Endothelial cell of umbilical vein (primary cell): Measurements from ENCODE around the gene RIBC1. TPM values are rescaled to one million over a fixed set of nuclear protein-coding genes. Genes with fewer than 3 reads are reported as not detected.

Source experiments
- BruUV-seq: library from RNA; stranded (reverse); fragments of 400-500 nt; replicated peaks from 2 replicates; lab custom pipeline; 2021; lab: Mats Ljungman, UMichigan
- CTCF ChIA-PET: fragments of 300-600, 350-600 bp; sonication (Branson Sonifier 250); formaldehyde crosslinking; loops from one replicate; lab custom pipeline; 2021; ENCODE audit warnings: antibody characterized with exemption, inconsistent platforms; lab: Charles Lee
- POLR2A ChIA-PET: fragments of 300-600, 350-600 bp; sonication (Branson Sonifier 250); formaldehyde crosslinking; loops from one replicate; lab custom pipeline; 2021; ENCODE audit warnings: antibody characterized with exemption, inconsistent platforms; lab: Charles Lee
- DNase-seq: peaks from one replicate; pipeline ENCODE4 v3.0.0-alpha.2; 2011; ENCODE audit warnings: low read depth, low spot score
- FAIRE-seq: peaks from 2 replicates; lab custom pipeline; 2011; peaks lifted over from hg19 to GRCh38; lab: Jason Lieb, UNC
- H2AFZ ChIP-seq: 2 replicates; pipeline ENCODE4 v1.6.0; 2012; ENCODE audit warnings: low read depth, low read length, control low read depth, inconsistent platforms
- H3K27ac ChIP-seq: 2 replicates; pipeline ENCODE4 v1.5.1; 2011; ENCODE audit warnings: low read depth, mild to moderate bottlenecking, control low read depth, low read length, moderate library complexity; ENCODE audit not compliant: insufficient read depth
- H3K27me3 ChIP-seq, 2 experiments: 2 replicates each; pipeline versions ENCODE4 v1.6.0 to v1.6.1; 2011; ENCODE audit warnings: low read length in 2 of 2, mixed read lengths in 1 of 2; ENCODE audit not compliant: control insufficient read depth in 2 of 2, insufficient read depth in 2 of 2
- H3K36me3 ChIP-seq, 2 experiments: 2 replicates in 1 of 2; 3 replicates in 1 of 2; pipeline ENCODE4 v1.5.1; 2011; ENCODE audit warnings: low read length in 2 of 2, mild to moderate bottlenecking in 1 of 2, moderate library complexity in 1 of 2; ENCODE audit not compliant: control insufficient read depth in 2 of 2, insufficient read depth in 2 of 2; ENCODE audit errors: extremely low read depth in 1 of 2
- H3K4me1 ChIP-seq: 3 replicates; pipeline ENCODE4 v1.5.1; 2011; ENCODE audit warnings: mild to moderate bottlenecking, low read length; ENCODE audit not compliant: control insufficient read depth, insufficient read depth; ENCODE audit errors: extremely low read depth
- H3K4me2 ChIP-seq: 2 replicates; pipeline ENCODE4 v1.6.1; 2011; ENCODE audit warnings: low read length, control low read depth, mixed read lengths; ENCODE audit not compliant: insufficient read depth
- H3K4me3 ChIP-seq, 3 experiments: fragments of 200-600 bp in 1 of 3; sonication (generic), shearing (Covaris generic) in 1 of 3; replicated peaks in 1 of 3; 2 replicates each; pipeline ENCODE4 v1.5.1; 2011 to 2016; ENCODE audit warnings: control low read depth in 3 of 3, low read length in 3 of 3, mild to moderate bottlenecking in 2 of 3, inconsistent platforms in 1 of 3, low read depth in 1 of 3, moderate library complexity in 1 of 3; ENCODE audit not compliant: insufficient read depth in 1 of 3
- H3K79me2 ChIP-seq: 2 replicates; pipeline ENCODE4 v1.6.0; 2012; ENCODE audit warnings: low read length, inconsistent platforms; ENCODE audit not compliant: control insufficient read depth, insufficient read depth
- H3K9ac ChIP-seq: replicated peaks from 2 replicates; pipeline ENCODE3; 2011; ENCODE audit warnings: low read length, control low read depth; ENCODE audit not compliant: insufficient read depth; ENCODE audit errors: extremely low read depth
- H3K9me1 ChIP-seq: replicated peaks from 3 replicates; pipeline ENCODE4 v1.6.0; 2011; ENCODE audit warnings: mild to moderate bottlenecking, low read length; ENCODE audit not compliant: control insufficient read depth, insufficient read depth; ENCODE audit errors: extremely low read depth
- H3K9me3 ChIP-seq: replicated peaks from 2 replicates; pipeline ENCODE4 v1.5.1; 2012; ENCODE audit warnings: low read length, inconsistent platforms; ENCODE audit not compliant: control insufficient read depth, insufficient read depth
- H4K20me1 ChIP-seq: replicated peaks from 2 replicates; pipeline ENCODE3; 2011; ENCODE audit warnings: mild to moderate bottlenecking, low read length; ENCODE audit not compliant: control insufficient read depth, insufficient read depth; ENCODE audit errors: extremely low read depth
- EZH2 ChIP-seq: IDR thresholded peaks from 2 replicates; pipeline ENCODE4 v1.6.1; 2012; ENCODE audit warnings: borderline replicate concordance, low read depth, mild to moderate bottlenecking, moderate library complexity, low read length, inconsistent platforms; ENCODE audit not compliant: severe bottlenecking
- FOS ChIP-seq: IDR thresholded peaks from 2 replicates; pipeline ENCODE4 v1.6.1; 2011; ENCODE audit warnings: mild to moderate bottlenecking, low read length, moderate library complexity, borderline replicate concordance; ENCODE audit not compliant: insufficient read depth
- GATA2 ChIP-seq: IDR thresholded peaks from 2 replicates; pipeline ENCODE4 v1.7.0; 2011; ENCODE audit warnings: low read depth, mild to moderate bottlenecking, moderate library complexity, mixed read lengths, low read length; ENCODE audit not compliant: insufficient read length, insufficient read depth
- JUN ChIP-seq: IDR thresholded peaks from 2 replicates; pipeline ENCODE4 v1.6.1; 2011; ENCODE audit warnings: borderline replicate concordance, low read depth; ENCODE audit not compliant: insufficient read length, insufficient read depth
- MYC ChIP-seq: IDR thresholded peaks from one replicate; pipeline ENCODE4 v1.6.1; 2011; ENCODE audit warnings: mild to moderate bottlenecking, low read depth, low read length
- POLR2A ChIP-seq: IDR thresholded peaks from 2 replicates; pipeline ENCODE4 v1.6.1; 2012; ENCODE audit warnings: low read depth, mild to moderate bottlenecking, control low read depth, low read length
- POLR2AphosphoS5 ChIP-seq: IDR thresholded peaks from 2 replicates; pipeline ENCODE4 v1.6.1; 2012; ENCODE audit warnings: low read depth, mild to moderate bottlenecking, control low read depth, low read length, moderate library complexity; ENCODE audit not compliant: insufficient read depth
- dilution Hi-C: fragments of 300-500 bp; cut with MboI; formaldehyde crosslinking; loops from one replicate; pipeline ENCODE4 v1.15.0; 2019; ENCODE audit warnings: low sequenced_read_pairs; ENCODE audit not compliant: extremely low pct_ligation_motif_present
- intact Hi-C: fragments of 100-400 bp; cut with micrococcal nuclease; formaldehyde crosslinking; loops from one replicate; pipeline ENCODE4 v1.10.0; 2022
- polyA plus RNA-seq, 4 experiments: library from polyadenylated mRNA; depleted of rRNA in 3 of 4; stranded (reverse) in 3 of 4; unstranded in 1 of 4; fragments of >200 nt; gene quantifications; 2 replicates each; pipeline versions ENCODE4 v1.2.1 to v1.2.3, GENCODE V29; 2011 to 2012; ENCODE audit warnings: missing spikeins in 1 of 4
- total RNA-seq: library from RNA; stranded (reverse); gene quantifications from 2 replicates; pipeline ENCODE4 v1.2.3, GENCODE V29; 2021
- TF ChIP-seq, protein P1 (sequence below), 2 donors: IDR thresholded peaks; 1 replicate in 1 of 2; 2 replicates in 1 of 2; pipeline ENCODE4 v1.5.1; 2011; ENCODE audit warnings: low read length in 2 of 2, mild to moderate bottlenecking in 2 of 2, moderate library complexity in 2 of 2, control low read depth in 1 of 2, inconsistent platforms in 1 of 2, low read depth in 1 of 2; ENCODE audit not compliant: insufficient read depth in 1 of 2; ENCODE audit errors: extremely low read depth in 1 of 2
- TF ChIP-seq, protein P2 (sequence below): IDR thresholded peaks from 2 replicates; pipeline ENCODE4 v1.6.1; 2011; ENCODE audit not compliant: insufficient read depth, insufficient read length

Gene RIBC1
- total and polyA plus RNA-seq, 2 donors (not counting 3 experiments of a cell fraction or from before 2014, with no cell fraction given), result 0.23 to 0.86 TPM

DNA sequence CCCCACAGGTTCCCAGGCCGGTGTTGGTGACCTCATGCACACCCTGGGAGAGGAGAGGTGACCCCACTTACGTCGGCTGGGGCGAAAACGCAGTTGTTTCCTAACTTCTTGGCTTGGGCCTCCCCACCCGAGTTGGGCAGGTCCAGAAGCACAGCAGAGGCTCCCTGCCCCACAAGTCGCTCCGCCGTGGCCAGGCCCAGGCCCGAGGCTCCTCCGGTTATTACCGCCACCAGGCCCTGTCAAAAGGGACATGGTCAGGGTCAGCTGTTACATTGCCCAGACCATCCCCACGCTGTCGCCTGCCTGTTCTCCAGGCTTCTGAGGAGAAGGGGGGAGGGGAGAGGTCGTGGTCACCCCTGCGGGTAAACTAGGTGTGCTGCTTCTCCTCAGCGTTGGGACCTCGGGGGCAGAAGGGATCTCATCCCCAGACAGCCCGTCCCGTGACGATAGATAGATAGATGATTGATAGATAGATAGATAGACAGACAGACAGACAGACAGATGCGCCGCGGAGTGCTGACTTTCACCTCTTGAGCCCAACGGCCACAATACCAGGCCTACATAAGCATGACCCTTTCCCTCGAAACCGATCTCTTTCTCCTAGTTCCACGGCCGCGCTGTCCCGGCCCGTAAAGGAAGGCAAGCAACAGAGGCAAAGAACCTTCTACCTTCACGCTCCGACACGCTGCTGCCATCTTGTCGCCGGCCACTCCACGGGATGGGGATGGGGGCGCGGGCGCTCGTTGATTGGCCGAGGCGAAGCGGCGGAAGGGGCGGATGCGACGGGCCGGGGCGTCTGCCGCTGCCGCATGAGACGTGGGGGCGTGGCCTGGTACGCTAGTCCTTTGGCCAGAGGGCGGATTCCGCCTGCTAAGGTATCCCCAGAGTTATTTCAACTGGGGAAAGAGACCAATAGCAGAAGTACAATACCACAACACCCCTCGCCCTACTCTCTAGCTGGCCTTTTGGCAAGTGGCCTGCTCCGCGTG lies 11.3 kb downstream of the RIBC1 start, which contains the start of gene HSD17B10:
Gene HSD17B10, minus strand, starts transcription at position 720 of the 989 bp plus-strand sequence. Its CDS starts 25 bp downstream, at position 695.
- TF ChIP-seq EZH2, result no peak
- TF ChIP-seq FOS, result no peak
- TF ChIP-seq, protein P1, sequence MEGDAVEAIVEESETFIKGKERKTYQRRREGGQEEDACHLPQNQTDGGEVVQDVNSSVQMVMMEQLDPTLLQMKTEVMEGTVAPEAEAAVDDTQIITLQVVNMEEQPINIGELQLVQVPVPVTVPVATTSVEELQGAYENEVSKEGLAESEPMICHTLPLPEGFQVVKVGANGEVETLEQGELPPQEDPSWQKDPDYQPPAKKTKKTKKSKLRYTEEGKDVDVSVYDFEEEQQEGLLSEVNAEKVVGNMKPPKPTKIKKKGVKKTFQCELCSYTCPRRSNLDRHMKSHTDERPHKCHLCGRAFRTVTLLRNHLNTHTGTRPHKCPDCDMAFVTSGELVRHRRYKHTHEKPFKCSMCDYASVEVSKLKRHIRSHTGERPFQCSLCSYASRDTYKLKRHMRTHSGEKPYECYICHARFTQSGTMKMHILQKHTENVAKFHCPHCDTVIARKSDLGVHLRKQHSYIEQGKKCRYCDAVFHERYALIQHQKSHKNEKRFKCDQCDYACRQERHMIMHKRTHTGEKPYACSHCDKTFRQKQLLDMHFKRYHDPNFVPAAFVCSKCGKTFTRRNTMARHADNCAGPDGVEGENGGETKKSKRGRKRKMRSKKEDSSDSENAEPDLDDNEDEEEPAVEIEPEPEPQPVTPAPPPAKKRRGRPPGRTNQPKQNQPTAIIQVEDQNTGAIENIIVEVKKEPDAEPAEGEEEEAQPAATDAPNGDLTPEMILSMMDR (IDR thresholded peaks at IDR 0.05; ENCODE audit: extremely low read depth in 1 of 2, insufficient read depth in 1 of 2, low read depth in 1 of 2, low read length in 2 of 2), result no peak
- TF ChIP-seq, protein P2, sequence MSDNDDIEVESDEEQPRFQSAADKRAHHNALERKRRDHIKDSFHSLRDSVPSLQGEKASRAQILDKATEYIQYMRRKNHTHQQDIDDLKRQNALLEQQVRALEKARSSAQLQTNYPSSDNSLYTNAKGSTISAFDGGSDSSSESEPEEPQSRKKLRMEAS, result peak; percentile 18
- no peak for TF ChIP-seq GATA2
- TF ChIP-seq POLR2AphosphoS5, result no peak
- no peak for TF ChIP-seq JUN
- peak; percentile 76 for TF ChIP-seq POLR2A
- TF ChIP-seq MYC, result no peak
- peak; percentile 99 for FAIRE-seq
- Histone ChIP-seq H3K4me1 (peaks cover 2% of the 10 kb centered on the region), H2AFZ (peak within 1 kb of the TSS; percentile 93), H3K36me3 (peaks cover 0 to 17% of the 10 kb centered on the region in 2 experiments), H4K20me1 (no peaks in the 10 kb centered on the region), H3K9me3 (no peaks in the 10 kb centered on the region), H3K4me2 (peak within 1 kb of the TSS; percentile 65), H3K9me1 (no peaks in the 10 kb centered on the region), H3K9ac (peak within 1 kb of the TSS; percentile 78), H3K27me3 (no peaks in the 10 kb centered on the region), H3K79me2 (peaks cover 5% of the 10 kb centered on the region), H3K4me3 (peak within 1 kb of the TSS; percentile 44 to 82 (median 52)), H3K27ac (peak within 1 kb of the TSS; percentile 51)
- POLR2A ChIA-PET, result interaction anchor here (1.2 kb wide), 1 partner anchor 11 kb away, joined by 3 read pairs; the partner anchor contains the start of genes RIBC1 and SMC1A
- CTCF ChIA-PET, result interaction anchor here (0.8 to 1.6 kb wide), 3 partner anchors 8 to 185 kb away, joined by 3 to 4 read pairs (median 3); no protein-coding TSS in a partner anchor
- BruUV-seq, result TSS peak; percentile 61
- dilution Hi-C loops (no loop called here), intact Hi-C loops (loop anchor here (1.0 kb wide), 1 partner anchor 12 kb away; the partner anchor contains the start of genes RIBC1 and SMC1A)
- DNase-seq, result peak; percentile 81
